NCI-H2107 treated with DMSO at 0.1 percent for 48 hours (cell line): Measurements from ENCODE around the gene SPATA33.

Experiments
- DNase-seq: peaks from one replicate; lab custom pipeline; 2025; ENCODE audit not compliant: unreplicated experiment; lab: John Stamatoyannopoulos, UW

The SPATA33 gene

GRCh38 chr16:89706518-89707260, 49.1 kb downstream of the SPATA33 start:
- DNase-seq: no peak

- no peak for DNase-seq
These were observed 50.1 kb downstream of the SPATA33 start for GRCh38 chr16:89707695-89708094.

- no peak for DNase-seq
These were observed 50.9 kb downstream of the SPATA33 start for GRCh38 chr16:89708481-89708931.

GRCh38 chr16:89709166-89709565, 51.5 kb downstream of the SPATA33 start:
- no peak for DNase-seq

- no peak for DNase-seq
These were observed 52.2 kb downstream of the SPATA33 start for GRCh38 chr16:89709716-89710432.

GRCh38 chr16:89710709-89711564, 53.3 kb downstream of the SPATA33 start:
- no peak for DNase-seq

GRCh38 chr16:89711601-89712273, 54.1 kb downstream of the SPATA33 start:
- DNase-seq: no peak

GRCh38 chr16:89712274-89712781, 54.7 kb downstream of the SPATA33 start:
- DNase-seq: no peak

- no peak for DNase-seq
These were observed 58.9 kb downstream of the SPATA33 start for GRCh38 chr16:89716493-89716892.

- DNase-seq: no peak
These were observed 59.5 kb downstream of the SPATA33 start for GRCh38 chr16:89716916-89717687.

- no peak for DNase-seq
These were observed 60.3 kb downstream of the SPATA33 start for GRCh38 chr16:89717688-89718505.
